ENCODE data around the gene HSD17B12.
"Not testable (repeated sequence)": the region's sequence is repeated elsewhere in the genome, so short reads cannot be mapped to it uniquely, and the experiment has no call there.

The HSD17B12 gene

GRCh38 chr11:43738600-43739409 is 58.3 kb downstream of the HSD17B12 start:
- in situ Hi-C loops (cut with MboI; ENCODE audit: low sequenced_read_pairs), result no loop called here

- in situ Hi-C loops (cut with MboI; ENCODE audit: low sequenced_read_pairs), result no loop called here
These were observed 66.1 kb downstream of the HSD17B12 start for GRCh38 chr11:43746670-43747069.

GRCh38 chr11:43747130-43747802 is 66.7 kb downstream of the HSD17B12 start:
- in situ Hi-C loops (cut with MboI; ENCODE audit: low sequenced_read_pairs), result no loop called here

- in situ Hi-C loops (cut with MboI; ENCODE audit: low sequenced_read_pairs), result no loop called here
These were observed 67.6 kb downstream of the HSD17B12 start for GRCh38 chr11:43748095-43748494.

DNA sequence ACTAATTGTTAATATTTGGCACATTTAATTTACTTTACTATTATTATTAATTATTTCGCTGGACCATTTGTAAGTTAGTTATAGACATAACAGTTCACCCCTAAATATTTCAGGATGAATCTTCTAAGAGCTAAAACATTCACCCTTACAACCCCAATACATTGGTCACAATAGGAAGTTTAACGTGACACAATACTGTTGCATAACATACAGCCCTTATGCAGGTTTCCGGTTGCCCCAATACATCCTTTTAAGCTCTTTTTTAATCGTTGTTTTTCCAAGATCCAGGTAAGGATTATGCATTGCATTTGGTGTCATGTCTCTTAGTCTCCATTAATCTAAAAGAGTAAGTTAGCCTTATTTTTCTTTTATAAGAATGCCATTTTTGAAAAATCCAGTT is 71.2 kb downstream of the HSD17B12 start:
- in situ Hi-C loops (cut with MboI; ENCODE audit: low sequenced_read_pairs), result no loop called here

GRCh38 chr11:43756575-43756974 is 76.0 kb downstream of the HSD17B12 start:
- in situ Hi-C loops (cut with MboI; ENCODE audit: low sequenced_read_pairs), result no loop called here

DNA sequence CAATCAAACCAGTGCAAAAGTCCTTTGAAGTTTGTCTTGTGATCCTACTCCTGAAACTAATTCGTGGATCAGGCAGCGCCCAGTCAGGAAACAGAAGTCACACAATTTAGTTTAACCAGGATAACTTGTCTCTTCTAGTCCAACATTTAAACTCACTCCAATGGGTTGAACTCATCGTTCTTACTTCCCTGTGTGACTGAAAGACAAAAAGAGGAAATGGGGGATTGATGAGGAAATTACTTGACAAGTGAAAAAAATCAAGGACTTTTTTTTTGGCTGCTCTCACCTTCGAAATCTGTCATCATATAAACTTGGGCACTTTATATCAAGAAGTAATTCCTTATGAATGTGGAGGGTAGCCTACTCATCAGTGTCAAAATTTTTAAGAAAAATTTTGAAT is 78.4 kb downstream of the HSD17B12 start:
- in situ Hi-C loops (cut with MboI; ENCODE audit: low sequenced_read_pairs), result no loop called here

DNA sequence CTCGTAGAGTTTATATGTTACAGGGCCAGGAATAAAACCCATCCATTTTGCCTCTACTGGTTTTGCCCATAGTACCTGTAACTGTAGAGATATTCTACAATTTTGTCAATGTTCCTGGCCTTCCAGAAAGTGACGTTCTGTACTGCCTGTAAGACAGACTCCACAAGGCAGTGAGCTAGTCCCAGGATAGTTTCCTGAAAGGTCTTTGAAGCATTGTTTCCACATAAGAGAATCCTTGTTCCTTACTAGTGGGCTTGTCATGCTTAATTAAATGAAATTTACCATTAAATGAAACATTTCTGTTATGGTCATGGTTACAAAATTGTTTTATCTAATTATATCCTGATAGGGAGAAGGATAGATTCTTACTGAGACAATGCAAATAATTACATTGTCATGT is 80.4 kb downstream of the HSD17B12 start:
- in situ Hi-C loops (cut with MboI; ENCODE audit: low sequenced_read_pairs), result no loop called here

DNA sequence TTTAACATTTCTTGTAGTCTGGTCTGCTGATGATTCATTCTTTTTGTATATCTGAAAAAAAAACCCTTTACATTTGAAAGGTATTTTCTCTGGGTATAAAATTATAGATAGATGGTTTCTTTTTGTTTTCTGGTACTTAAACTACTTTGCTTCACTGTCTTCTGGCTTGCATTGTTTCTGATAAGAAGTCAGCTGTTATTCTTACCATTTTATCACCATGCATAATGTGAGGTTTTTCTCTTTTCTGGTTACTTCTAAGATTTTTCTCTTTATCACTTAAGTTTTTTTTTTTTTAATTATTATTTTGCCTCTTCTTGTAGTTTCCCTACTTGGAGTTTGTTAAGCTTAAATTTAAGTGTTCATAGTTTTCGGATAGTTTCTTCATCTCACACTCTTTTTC is 84.7 kb downstream of the HSD17B12 start:
- in situ Hi-C loops (cut with MboI; ENCODE audit: low sequenced_read_pairs), result no loop called here

DNA sequence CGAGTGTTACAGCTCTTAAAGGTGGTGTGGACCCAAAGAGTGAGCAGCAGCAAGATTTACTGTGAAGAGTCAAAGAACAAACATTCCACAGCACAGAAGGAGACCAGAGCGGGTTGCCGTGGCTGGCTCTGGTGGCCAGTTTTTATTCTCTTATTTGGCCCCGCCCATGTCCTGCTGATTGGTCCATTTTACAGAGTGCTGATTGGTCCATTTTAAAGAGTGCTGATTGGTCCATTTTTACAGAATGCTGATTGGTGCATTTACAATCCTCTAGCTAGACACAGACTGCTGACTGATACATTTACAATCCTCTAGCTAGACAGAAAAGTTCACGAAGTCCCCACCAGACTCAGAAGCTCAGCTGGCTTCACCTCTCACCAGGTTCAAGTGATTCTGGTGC is 88.1 kb downstream of the HSD17B12 start:
- in situ Hi-C loops (cut with MboI; ENCODE audit: low sequenced_read_pairs), result not testable (repeated sequence)

DNA sequence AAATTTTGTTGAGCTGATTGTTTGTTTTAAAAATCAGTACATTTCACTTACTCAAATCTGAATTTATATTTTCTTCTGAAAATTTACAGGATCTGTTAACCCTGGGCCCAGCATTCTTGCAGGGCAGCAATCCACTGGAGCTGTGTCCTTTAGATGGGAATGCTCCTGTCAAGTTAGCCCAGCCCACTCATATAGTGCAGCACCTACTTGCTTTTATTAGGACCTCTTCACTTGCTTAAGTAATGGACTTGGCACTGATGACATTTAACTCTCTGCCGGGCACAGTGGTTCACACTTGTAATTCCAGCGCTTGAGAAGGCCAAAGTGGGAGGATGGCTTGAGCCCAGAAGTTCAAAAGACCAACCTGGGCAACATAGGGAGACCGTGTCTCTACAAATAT is 89.6 kb downstream of the HSD17B12 start:
- in situ Hi-C loops (cut with MboI; ENCODE audit: low sequenced_read_pairs), result no loop called here

GRCh38 chr11:43772733-43773132 is 92.2 kb downstream of the HSD17B12 start:
- in situ Hi-C loops (cut with MboI; ENCODE audit: low sequenced_read_pairs), result no loop called here

GRCh38 chr11:43774786-43775185 is 94.2 kb downstream of the HSD17B12 start:
- in situ Hi-C loops (cut with MboI; ENCODE audit: low sequenced_read_pairs), result no loop called here

GRCh38 chr11:43779306-43779705 is 98.8 kb downstream of the HSD17B12 start:
- in situ Hi-C loops (cut with MboI; ENCODE audit: low sequenced_read_pairs), result no loop called here

- in situ Hi-C loops (cut with MboI; ENCODE audit: low sequenced_read_pairs), result no loop called here
These were observed 103.8 kb downstream of the HSD17B12 start for GRCh38 chr11:43784301-43784700.

GRCh38 chr11:43784866-43785265 is 104.3 kb downstream of the HSD17B12 start:
- in situ Hi-C loops (cut with MboI; ENCODE audit: low sequenced_read_pairs), result no loop called here

DNA sequence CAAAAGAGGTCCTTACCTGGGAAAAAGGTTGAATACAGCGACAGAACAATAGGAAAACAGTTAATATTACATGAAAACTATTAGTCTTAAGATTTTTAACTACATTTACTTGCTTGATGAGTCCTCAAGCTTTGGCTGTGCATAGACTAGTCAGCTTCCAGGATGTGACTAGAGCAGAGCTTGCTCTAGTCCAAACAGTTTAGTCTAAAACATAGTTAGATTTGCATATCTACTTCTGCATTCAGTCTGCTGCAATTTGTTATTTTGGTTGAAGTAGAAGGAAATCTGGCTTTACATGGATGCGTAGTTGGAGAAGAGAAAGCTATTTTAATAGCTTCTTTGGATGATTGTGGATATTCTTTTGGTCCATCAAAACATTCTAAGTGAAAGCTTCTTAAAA is 104.8 kb downstream of the HSD17B12 start:
- in situ Hi-C loops (cut with MboI; ENCODE audit: low sequenced_read_pairs), result no loop called here

- in situ Hi-C loops (cut with MboI; ENCODE audit: low sequenced_read_pairs), result no loop called here
These were observed 105.5 kb downstream of the HSD17B12 start for GRCh38 chr11:43786016-43786415.

DNA sequence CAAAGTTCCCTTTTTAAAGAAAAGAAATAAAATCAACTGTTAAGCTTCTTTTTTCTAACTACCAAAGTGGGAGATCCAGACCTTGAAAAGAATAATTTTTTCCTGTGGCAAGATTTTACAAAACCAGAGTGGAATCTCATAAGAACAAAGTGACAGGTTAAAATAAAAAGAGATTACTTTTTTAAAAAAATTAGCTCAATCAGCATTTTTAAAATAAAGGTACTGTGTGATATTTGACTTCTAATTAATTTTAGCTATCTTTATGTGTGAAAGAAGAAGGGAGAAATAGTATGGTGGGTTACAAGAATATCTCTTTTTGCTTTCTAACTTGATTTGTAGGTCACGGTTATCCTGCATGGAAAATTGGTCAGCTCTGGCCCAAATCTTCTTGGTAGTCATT is 107.3 kb downstream of the HSD17B12 start:
- in situ Hi-C loops (cut with MboI; ENCODE audit: low sequenced_read_pairs), result no loop called here

GRCh38 chr11:43788421-43788820 is 107.9 kb downstream of the HSD17B12 start:
- in situ Hi-C loops (cut with MboI; ENCODE audit: low sequenced_read_pairs), result no loop called here

DNA sequence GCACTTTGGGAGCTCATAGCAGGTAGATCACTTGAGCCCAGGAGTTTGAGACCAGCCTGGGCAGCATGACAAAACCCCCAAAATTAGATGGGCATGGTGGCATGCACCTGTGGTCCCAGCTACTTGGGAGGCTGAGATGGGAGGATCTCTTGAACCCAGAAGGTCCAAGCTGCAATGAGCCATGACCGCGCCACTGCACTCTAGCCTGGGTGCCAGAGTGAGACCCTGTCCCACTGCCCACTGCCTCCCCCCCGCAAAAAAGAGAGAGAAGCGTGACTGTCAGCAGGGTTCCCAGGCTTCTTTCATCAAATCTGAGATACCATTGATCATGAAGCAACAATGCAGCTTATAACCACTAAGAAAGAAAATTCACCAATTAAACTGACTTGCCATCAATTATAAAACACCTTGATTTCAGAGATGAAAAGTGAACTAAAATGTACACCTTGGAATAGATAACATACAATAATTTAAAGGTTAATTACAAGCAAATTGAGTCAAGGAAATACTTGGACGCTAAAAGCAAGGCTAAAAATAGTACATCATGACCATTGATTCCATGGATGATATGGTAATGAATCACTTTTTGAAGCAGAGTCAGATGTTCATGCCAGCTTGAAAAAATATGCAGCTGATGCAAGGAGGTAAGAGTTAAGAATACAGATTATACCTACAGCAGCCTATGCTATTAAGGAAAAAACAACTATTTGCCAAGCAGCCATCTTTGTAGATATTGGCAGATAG is 109.3 kb downstream of the HSD17B12 start:
- in situ Hi-C loops (cut with MboI; ENCODE audit: low sequenced_read_pairs), result no loop called here

- in situ Hi-C loops (cut with MboI; ENCODE audit: low sequenced_read_pairs), result no loop called here
These were observed 109.9 kb downstream of the HSD17B12 start for GRCh38 chr11:43790444-43790794.
